WI38 (cell line): Measurements from ENCODE around the gene HSBP1.

Source experiments
- H3K4me3 ChIP-seq: 2 replicates; pipeline ENCODE4 v1.5.1; 2011; ENCODE audit warnings: low read depth, mild to moderate bottlenecking, control low read depth, low read length
- TF ChIP-seq, protein P1 (sequence below): IDR thresholded peaks from 2 replicates; pipeline ENCODE4 v1.5.1; 2012; ENCODE audit warnings: low read depth, mild to moderate bottlenecking, control low read depth, low read length

HSBP1 gene

DNA sequence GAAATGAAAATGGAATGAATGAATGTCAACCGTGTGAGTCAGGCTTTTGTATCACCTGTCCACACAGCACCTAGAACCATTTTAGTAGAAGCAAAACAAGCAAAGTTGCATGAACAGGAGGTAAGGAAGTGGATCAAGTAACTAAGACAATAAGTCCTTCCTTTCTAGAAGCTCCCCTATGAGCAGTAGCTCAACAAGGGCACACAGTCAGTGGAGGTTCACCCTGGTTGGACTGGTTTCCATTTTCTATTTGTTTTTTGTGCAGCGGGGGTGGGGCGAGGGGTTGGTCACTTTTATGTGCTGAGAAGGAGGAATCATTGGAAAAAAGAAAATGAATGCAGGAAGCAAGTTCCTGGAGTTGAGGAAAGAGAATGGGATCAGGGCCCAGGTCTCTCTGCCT, 4.0 kb upstream of the HSBP1 start:
- TF ChIP-seq, protein P1, sequence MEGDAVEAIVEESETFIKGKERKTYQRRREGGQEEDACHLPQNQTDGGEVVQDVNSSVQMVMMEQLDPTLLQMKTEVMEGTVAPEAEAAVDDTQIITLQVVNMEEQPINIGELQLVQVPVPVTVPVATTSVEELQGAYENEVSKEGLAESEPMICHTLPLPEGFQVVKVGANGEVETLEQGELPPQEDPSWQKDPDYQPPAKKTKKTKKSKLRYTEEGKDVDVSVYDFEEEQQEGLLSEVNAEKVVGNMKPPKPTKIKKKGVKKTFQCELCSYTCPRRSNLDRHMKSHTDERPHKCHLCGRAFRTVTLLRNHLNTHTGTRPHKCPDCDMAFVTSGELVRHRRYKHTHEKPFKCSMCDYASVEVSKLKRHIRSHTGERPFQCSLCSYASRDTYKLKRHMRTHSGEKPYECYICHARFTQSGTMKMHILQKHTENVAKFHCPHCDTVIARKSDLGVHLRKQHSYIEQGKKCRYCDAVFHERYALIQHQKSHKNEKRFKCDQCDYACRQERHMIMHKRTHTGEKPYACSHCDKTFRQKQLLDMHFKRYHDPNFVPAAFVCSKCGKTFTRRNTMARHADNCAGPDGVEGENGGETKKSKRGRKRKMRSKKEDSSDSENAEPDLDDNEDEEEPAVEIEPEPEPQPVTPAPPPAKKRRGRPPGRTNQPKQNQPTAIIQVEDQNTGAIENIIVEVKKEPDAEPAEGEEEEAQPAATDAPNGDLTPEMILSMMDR, result no peak

DNA sequence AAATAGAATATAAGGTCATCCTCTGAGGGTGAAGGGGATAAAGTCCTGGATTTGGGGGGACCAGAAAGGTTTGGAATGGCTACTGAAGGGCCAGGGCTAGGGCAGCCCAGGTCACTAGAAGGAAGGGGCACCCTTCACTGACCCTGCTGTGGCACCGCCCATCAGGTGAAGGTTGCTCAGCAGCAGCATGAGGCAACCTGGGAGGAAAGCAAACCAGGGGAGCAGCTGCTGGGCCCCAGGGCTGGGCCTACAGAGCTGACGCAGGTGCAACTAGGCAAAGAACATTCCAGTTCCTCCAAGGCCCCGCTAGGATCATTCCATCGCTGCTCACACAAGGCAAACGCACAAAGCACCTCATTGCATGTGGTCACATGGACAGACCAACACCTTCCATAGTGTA, 3.4 kb upstream of the HSBP1 start:
- TF ChIP-seq, protein P1, result no peak
- H3K4me3 ChIP-seq, result no peak overlapping the region

More for the DNA sequence above, 4.0 kb upstream of the HSBP1 start:
- H3K4me3 ChIP-seq, result no peak overlapping the region

DNA sequence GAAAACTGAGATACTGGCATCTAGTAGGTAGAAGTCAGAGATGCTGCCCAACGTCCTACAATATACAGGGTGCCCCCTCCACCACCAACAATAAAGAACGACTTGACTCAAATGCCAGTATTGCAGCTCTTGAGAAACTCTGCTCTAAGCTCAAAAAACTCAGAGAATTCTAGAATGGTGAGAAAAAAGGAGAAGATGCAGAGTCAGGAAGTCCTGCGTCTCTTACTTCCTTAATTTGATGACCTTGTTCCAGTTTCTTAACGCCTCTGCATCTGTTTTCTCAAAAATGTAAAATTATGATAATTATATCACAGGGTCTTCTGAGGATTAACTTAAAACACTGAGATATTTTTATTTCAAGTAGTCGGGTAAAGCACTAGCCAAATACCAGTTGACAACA, 1.7 kb upstream of the HSBP1 start:
- no peak overlapping the region for H3K4me3 ChIP-seq
- TF ChIP-seq, protein P1, result no peak

DNA sequence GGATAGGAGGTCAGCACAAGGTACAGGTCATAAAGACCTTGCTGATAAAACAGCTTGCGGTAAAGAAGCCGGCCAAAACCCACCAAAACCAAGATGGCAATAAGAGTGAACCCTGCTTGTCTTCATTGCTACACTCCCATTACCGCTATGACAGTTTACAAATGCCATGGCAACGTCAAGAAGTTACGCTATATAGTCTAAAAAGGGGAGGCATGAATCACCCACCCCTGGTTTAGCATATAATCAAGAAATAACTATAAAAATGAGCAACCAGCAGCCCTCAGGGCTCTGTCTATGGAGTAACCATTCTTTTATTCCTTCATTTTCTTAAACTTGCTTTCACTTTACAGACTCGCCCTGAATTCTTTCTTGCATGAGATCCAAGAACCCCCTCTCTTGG, 1.0 kb upstream of the HSBP1 start:
- no peak overlapping the region for H3K4me3 ChIP-seq
- TF ChIP-seq, protein P1, result no peak

DNA sequence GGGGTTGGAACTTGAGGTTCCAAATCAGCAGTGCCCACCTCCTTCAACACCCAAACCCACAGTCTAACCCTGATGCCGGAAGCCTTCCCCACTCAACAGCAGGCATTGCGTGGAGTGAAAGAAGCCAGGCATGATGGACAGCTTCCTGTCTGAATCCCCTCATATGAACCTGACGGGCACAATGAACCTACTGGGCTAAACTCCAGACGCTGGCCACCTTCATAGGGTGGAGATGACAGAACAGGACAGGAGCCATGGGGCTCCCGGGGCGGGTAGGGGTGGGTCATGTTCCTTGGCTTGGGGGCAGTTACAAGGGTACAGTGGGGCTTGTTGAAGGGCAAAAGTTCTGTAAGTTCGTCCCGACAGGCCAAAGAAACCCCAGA, 460 bp upstream of the HSBP1 start:
- no peak overlapping the region for H3K4me3 ChIP-seq
- TF ChIP-seq, protein P1, result no peak

DNA sequence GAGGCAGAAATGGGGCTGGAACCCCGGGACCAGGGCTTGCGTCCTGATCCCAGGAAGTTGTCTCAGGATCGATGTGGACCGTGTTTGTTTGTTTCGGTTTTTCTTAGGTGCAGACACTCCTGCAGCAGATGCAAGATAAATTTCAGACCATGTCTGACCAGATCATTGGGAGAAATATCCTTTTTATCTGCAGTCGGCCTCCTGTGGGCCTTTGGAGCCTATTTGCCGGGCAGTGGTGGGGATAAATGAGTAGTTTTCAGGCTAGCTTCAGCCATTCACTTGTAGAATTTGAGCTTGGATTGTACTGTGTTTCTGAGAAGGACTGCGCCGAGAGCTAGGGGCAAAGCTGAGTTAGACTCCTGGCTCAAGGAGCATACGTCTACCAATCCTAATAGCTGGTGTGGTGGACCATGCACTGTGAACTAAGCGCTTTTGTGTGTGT, 816 bp downstream of the HSBP1 start:
- H3K4me3 ChIP-seq, result peak overlapping the region; percentile 91
- TF ChIP-seq, protein P1, result no peak

DNA sequence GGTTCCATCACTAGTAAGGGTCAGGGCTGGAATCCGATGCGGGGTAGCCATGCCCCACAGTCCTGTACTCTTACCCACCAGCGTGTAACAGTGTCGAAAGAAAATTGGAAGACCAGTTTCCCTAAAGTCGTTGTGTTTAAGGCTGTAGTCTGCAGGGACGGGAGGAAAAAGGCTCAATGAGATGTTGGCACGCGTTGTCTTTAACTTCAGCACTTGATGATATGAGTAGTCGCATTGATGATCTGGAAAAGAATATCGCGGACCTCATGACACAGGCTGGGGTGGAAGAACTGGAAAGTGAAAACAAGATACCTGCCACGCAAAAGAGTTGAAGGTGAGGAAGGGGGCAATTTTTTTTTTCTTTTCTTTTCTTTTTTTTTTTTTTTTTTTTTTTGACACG, 1.3 kb downstream of the HSBP1 start:
- H3K4me3 ChIP-seq, result peak overlapping the region; percentile 91

More for the DNA sequence above, 1.3 kb downstream of the HSBP1 start:
- TF ChIP-seq, protein P1, result no peak
